HepG2 (cell line): Measurements from ENCODE around the gene TPST2.

Source experiments
- CHD2 ChIP-seq: IDR thresholded peaks from 2 replicates; pipeline ENCODE4 v1.6.1; 2011; ENCODE audit warnings: low read depth, low read length, improper control_type of control experiment
- CTCF ChIP-seq: sonication (generic); formaldehyde crosslinking; IDR thresholded peaks from 2 replicates; pipeline ENCODE4 v1.5.0; 2020; ENCODE audit warnings: mild to moderate bottlenecking, missing genetic modification reagents, moderate library complexity
- E2F5 ChIP-seq: sonication (generic); formaldehyde crosslinking; conservative IDR thresholded peaks from 2 replicates; pipeline ENCODE4 v1.4.0; 2020; ENCODE audit warnings: missing genetic modification reagents
- EP300 ChIP-seq, 3 experiments: sonication (generic) in 1 of 3; formaldehyde crosslinking in 1 of 3; IDR thresholded peaks; 2 replicates each; pipeline versions ENCODE4 v1.5.1 to v1.6.1; 2011 to 2020; ENCODE audit warnings: low read depth in 2 of 3, low read length in 2 of 3, borderline replicate concordance in 1 of 3, improper control_type of control experiment in 1 of 3, mild to moderate bottlenecking in 1 of 3, missing genetic modification reagents in 1 of 3, moderate library complexity in 1 of 3
- FOXK2 ChIP-seq: fragments of 450-650 bp; IDR thresholded peaks from 2 replicates; pipeline ENCODE4 v1.6.1; 2016
- RAD21 ChIP-seq: fragments of 450-650 bp; formaldehyde crosslinking; IDR thresholded peaks from 2 replicates; pipeline ENCODE4 v1.5.0; 2020; ENCODE audit warnings: mild to moderate bottlenecking
- ZNF232 ChIP-seq: sonication (generic); formaldehyde crosslinking; IDR thresholded peaks from 2 replicates; pipeline ENCODE4 v1.4.0; 2020; ENCODE audit warnings: missing genetic modification reagents, borderline replicate concordance

- TF ChIP-seq E2F5: no peak
- TF ChIP-seq FOXK2: no peak
- TF ChIP-seq CTCF (CRISPR knock-in tag): no peak
- TF ChIP-seq CHD2: no peak
- no peak for TF ChIP-seq RAD21 (CRISPR knock-in tag)
- TF ChIP-seq ZNF232 (CRISPR knock-in tag): no peak
- no peak for TF ChIP-seq EP300 (IDR thresholded peaks at IDR 0.05; ENCODE audit: low read depth in 2 of 2, low read length in 2 of 2)
- TF ChIP-seq EP300 (CRISPR knock-in tag; IDR thresholded peaks at IDR 0.05; ENCODE audit: borderline replicate concordance): no peak
These were observed 26.0 kb upstream of the TPST2 start for GRCh38 chr22:26615830-26616435.
